8988T (cell line): ENCODE results near the gene EIF4G3.
"Not testable (repeated sequence)": the region's sequence is repeated elsewhere in the genome, so short reads cannot be mapped to it uniquely, and the experiment has no call there.

Experiments used
- DNase-seq: peaks from one replicate; pipeline ENCODE4 v3.0.0; 2011

The EIF4G3 gene

GRCh38 chr1:21176586-21177555 lies at the start of gene EIF4G3:
Gene EIF4G3, minus strand, starts transcription at chr1:21176897. Its CDS starts 174,155 bp downstream, at chr1:21002742.
- peak; percentile 83 for DNase-seq

GRCh38 chr1:21225065-21225464 lies 48.4 kb upstream of the EIF4G3 start:
- no peak for DNase-seq

- no peak for DNase-seq
Observed at GRCh38 chr1:21220815-21221214, 44.1 kb upstream of the EIF4G3 start.

GRCh38 chr1:21219674-21220073 lies 43.0 kb upstream of the EIF4G3 start:
- no peak for DNase-seq

GRCh38 chr1:21217812-21218596 lies 41.3 kb upstream of the EIF4G3 start:
- peak; percentile 60 for DNase-seq

GRCh38 chr1:21216835-21217811 lies 40.4 kb upstream of the EIF4G3 start:
- no peak for DNase-seq

GRCh38 chr1:21212126-21212525 lies 35.4 kb upstream of the EIF4G3 start:
- no peak for DNase-seq

- not testable (repeated sequence) for DNase-seq
Observed at GRCh38 chr1:21208137-21208700, 31.5 kb upstream of the EIF4G3 start.

- no peak for DNase-seq
Observed at GRCh38 chr1:21206117-21206516, 29.4 kb upstream of the EIF4G3 start.

GRCh38 chr1:21205416-21205815 lies 28.7 kb upstream of the EIF4G3 start:
- DNase-seq, result no peak

GRCh38 chr1:21201650-21202049 lies 25.0 kb upstream of the EIF4G3 start:
- DNase-seq, result no peak

- not testable (repeated sequence) for DNase-seq
Observed at GRCh38 chr1:21201238-21201637, 24.5 kb upstream of the EIF4G3 start.

GRCh38 chr1:21200767-21201166 lies 24.1 kb upstream of the EIF4G3 start:
- no peak for DNase-seq

- no peak for DNase-seq
Observed at GRCh38 chr1:21198929-21199328, 22.2 kb upstream of the EIF4G3 start.

- DNase-seq, result no peak
Observed at GRCh38 chr1:21192871-21193270, 16.2 kb upstream of the EIF4G3 start.

- no peak for DNase-seq
Observed at GRCh38 chr1:21192284-21192683, 15.6 kb upstream of the EIF4G3 start.

GRCh38 chr1:21190771-21191170 lies 14.1 kb upstream of the EIF4G3 start:
- DNase-seq, result not testable (repeated sequence)

GRCh38 chr1:21189906-21190500 lies 13.3 kb upstream of the EIF4G3 start:
- DNase-seq, result no peak

- no peak for DNase-seq
Observed at GRCh38 chr1:21189421-21189820, 12.7 kb upstream of the EIF4G3 start.

- DNase-seq, result no peak
Observed at GRCh38 chr1:21188235-21188634, 11.5 kb upstream of the EIF4G3 start.

GRCh38 chr1:21185221-21185731 lies 8.6 kb upstream of the EIF4G3 start:
- no peak for DNase-seq
